Nucleus accumbens (tissue), 56 donors: ENCODE results near the gene IFI35.

ENCODE experiments used
- DNase-seq, 56 donors: peaks; one replicate each; lab custom pipeline; 2025; lab: John Stamatoyannopoulos, UW

The IFI35 gene

DNA sequence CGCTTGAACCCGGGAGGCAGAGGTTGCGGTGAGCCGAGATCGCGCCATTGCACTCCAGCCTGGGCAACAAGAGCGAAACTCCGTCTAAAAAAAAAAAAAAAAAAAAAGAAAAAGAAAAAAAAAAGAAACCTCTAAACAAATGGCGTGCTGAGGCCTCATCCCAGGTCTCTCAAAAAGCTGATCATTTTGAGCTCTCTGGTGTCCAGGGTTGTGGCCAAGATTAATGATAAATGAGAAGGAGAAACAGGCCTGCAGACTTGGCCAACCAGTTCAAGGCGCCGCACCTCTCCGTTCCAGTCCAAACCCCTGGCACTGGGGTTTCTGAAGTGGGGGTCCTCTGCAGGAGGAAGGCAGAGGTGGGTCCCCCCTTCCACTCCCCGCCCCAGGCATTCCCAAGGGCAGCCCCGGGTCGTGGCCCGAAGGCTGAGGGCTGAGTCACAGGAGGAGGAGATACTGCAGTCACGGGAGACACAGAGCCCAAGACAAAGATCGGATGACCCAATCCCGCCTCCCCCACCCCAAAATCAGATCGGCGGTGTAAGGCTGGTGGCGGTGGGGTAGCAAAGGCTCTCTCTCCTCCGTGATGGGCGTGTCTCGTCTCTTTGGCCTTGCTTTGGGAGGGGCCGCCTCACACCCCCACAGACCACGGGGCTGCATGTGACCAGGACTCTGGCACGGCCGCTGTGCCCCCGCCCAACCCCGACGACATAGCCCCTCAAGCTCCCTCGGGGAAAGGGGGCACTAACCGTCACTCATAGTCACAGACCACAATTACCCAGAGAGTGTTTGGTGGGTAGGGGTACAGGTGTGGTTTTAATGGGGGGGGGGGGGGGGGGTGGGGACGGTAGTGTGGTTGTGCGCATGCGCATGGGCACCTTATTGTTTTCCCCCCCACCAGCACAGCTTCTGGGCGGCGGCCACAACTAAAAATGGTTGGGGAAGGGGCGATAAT is 14.5 kb downstream of the IFI35 start:
- DNase-seq = peak in 41 of 56 donors; percentile 13 to 78 (median 56)

DNA sequence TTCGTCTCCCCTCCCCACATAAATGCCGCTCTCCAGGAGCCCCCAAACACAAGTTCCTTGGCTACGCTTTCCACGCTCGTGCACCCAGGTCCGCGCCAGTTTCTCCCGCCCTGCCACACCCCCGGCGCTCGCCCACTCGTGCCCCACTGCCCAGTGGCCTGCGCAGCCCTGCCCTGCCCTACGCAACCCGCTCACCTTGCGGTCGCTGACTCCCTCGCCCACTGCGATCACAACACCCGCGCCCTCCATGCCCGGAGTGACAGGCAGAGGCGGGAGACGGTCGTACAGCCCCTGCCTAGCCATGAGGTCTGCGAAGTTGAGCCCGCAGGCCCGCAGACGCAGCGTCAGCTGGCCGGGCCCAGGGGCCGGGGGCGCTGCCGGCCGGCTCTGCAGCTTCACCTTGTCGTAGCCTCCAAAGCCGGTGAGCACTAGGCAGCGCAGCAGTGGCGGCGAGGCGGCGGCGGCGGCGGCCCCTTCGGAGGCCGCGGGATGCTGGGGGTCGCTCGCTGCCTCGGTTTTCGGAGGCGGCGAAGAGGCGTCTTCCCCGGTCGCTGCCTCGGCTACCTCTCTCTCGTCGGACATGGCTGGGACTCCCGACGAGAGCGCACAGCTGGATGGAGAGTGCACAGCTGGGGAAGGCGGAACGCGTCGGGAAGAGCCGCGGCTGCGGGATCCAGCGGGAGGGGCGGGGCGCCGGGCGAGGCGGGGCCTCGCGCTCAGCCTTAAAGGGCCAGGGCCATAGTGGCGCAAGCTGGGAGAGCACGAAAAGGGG is 15.3 kb downstream of the IFI35 start, which contains the start of gene VAT1:
Gene VAT1, minus strand, starts transcription at position 645 of the 772 bp plus-strand sequence. Its CDS starts 63 bp downstream, at position 582.
- DNase-seq = peak in 50 of 56 donors; percentile 28 to 83 (median 62)

DNA sequence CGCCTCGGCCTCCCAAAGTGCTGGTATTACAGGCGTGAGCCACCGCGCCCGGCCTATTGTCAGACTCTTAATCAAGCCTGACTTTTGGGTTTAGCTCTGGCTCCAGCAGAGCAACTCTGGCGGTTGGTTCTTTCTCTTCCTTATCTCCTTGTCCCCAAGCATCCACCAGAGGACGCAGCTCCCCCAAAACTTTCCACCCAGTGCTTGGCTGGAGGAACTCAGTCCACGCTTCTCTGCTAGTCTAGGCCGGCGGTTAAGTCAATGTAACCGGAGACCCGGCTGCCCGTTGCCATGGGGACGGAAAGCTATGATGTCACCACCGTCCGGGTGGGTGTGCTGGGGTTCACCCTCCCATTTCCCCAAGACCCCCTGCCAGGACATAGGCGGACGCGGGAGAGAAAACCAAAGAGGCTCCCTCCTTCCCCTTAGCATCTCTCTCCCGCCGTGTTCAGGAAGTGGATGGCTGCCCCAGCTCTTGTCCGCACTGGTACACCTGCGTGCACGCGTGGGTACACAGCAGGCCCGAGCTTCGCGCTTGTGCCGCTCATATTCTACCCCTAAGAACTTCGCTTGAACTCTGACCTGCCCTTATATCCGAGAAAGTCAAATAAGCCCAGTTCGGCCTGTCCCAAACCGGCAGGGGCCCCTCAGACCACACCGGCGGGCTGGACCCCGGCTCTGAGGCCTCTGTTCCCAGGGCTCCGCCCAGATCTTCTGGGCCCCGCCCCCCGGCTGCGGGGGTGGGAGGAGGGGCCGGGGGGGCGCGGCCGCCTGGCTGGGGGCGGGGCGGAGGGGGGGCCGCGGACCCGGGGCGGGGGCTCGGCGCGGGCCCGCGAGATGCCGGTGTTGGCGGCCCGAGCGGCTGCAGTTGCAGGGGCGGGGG is 18.1 kb downstream of the IFI35 start, which contains the start of gene RND2:
Gene RND2, plus strand, starts transcription at position 825 of the 883 bp plus-strand sequence. CDS start 117 bp downstream, outside the sequence.
- peak in 55 of 56 donors; percentile 38 to 94 (median 80) for DNase-seq

DNA sequence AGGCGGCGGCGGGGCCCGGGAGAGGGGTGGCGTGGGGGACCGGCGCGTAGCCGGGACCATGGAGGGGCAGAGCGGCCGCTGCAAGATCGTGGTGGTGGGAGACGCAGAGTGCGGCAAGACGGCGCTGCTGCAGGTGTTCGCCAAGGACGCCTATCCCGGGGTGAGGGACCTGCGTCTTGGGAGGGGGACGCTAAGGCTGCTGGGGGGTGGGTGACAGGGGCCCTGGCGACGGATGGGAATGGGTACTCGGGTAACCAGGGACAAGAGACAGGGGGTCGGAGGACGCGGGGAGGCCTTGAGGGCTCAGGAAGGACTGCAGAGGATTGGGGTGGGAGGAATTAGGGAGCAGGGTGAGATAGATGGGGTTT is 18.7 kb downstream of the IFI35 start:
- peak in 3 of 56 donors; percentile 23 to 50 (median 43) for DNase-seq

DNA sequence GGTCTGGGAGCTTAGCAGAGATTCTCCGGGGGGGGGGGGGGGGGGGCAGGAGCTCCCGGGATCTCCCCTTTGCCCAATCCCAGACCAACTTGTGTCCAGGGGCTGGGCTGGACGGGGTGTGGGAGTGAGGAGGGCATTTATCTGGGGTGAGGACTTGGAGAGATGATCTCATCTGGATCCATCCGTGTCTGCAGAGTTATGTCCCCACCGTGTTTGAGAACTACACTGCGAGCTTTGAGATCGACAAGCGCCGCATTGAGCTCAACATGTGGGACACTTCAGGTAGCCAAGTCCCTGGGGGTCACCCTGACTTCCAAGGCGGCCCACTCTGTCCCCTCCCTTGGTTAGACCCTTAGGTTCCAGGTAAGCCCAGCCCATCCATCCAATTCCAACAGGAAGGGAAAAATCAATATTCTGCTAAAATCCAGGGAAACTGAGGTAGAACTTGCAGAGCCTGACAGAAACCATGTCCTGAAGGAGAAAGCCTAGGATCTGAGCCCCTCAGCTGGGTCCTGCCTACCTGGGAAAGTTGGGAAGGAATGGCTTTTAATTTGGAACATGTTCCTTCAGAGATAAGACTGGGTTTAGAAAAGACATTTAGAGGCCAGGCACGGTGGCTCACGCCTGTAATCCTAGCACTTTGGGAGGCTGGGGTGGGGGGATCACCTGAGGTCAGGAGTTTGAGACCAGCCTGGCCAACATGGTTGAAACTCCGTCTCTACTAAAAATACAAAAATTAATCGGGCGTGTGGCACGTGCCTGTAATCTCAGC is 19.4 kb downstream of the IFI35 start:
- peak in 1 of 56 donors; percentile 10 for DNase-seq

DNA sequence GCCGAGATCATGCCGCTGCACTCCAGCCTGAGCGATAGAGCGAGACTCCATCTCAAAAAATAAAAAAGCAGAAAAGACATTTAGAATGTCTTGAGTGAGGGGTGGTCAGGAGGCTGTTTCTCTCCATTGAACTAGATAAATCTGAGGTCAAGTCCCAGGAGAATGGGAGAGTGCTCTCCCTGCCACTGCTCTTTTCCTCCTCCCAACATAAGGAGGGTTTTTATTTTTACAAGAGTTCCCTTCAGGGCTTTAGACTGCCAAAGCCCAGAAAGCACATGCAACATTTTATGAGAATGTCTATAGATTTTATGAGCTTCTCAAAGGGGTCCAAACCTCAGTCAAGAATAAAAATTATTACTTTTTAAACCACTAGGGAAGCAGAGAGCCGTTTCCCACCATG is 20.0 kb downstream of the IFI35 start:
- DNase-seq = no peak

DNA sequence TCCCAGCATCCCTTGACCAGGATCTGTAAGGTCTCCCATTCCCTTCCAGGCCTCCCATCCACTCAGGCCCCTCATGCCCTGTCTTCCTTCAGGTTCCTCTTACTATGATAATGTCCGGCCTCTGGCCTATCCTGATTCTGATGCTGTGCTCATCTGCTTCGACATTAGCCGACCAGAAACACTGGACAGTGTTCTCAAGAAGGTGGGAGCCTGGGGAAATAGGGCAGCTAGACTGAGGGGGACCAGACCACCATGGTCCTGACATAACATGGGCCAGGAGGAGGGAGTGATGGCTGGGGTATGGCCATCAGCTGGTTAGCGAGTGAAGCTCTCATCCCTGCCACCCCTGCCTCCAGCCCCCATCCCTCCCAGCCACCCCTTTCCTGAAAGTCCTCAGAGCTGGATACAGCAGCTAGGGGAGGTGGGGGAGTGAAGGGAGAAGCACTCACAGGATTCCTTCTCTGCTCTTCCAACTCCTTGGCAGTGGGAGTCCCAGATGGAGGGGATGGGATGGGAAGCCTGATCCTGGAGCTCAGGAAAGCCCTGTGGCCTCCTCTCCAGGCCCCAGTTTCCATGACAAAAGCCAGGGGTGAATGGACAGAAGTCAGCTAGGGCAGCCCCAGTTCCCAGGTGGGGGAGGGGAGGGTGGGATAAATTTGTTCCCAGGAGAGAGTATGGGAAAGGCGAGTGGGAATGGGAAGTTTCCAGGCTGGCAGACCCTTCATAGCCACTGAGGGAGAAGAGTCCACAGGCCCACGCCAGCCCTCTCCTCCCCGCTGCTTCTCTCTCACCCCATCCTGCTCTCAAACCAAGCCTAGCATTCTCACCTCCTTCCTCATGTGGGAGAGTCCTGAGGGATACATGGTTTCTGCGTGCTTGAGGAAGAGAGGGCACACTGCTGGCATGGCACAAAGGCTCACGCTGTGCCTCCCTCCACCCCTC is 20.8 kb downstream of the IFI35 start:
- no peak for DNase-seq

DNA sequence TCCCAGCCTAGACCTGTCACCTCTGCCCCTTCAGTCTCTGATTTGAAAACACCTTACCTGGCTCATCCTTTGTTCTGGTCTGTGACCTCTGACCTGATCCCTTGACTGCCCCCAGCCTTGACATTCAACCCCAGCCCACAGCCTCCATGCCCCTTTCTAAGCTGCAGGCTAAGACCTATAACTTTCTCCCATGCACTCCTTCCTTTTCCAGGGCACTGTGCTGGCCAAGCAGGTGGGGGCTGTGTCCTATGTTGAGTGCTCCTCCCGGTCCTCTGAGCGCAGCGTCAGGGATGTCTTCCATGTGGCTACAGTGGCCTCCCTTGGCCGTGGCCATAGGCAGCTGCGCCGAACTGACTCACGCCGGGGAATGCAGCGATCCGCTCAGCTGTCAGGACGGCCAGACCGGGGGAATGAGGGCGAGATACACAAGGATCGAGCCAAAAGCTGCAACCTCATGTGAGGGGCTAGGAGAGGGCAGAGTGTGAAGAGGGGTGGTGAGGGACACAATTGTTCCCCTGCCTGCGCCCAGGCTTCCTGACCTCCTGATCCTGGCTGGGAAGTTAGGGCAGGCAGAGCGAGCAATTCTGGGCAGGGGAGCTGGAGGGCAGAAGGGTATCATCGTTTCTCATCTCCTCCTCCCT is 21.8 kb downstream of the IFI35 start:
- DNase-seq = no peak

DNA sequence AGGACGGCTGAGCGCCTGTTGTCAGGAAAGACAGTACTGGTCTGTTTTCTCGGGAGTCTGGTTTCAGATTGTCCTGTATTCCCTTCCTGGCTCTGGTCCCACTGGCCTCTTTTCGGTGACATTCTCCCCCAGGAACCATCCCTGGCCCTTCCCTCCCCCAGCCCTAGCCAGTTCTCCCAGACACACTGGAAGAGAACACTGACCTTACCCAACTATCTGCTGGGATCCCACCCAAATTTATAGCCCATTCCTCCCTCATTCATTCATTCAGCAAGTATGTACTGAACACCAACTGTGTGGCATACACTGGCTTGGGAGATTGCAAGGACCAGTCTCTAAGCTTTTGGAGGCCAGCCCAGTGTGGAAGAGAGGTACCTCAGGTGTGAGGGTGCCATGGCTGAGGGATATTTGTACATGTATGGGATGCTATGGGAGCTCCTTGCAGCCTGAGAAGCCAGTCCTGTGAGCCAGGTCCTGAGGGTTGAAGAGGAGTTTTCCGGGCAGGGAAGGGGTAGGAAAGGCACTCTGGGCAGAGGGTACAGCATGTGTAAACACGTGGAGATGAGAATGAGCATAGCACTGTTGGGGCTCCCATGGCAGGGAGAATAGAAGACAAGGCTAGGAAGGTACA is 23.7 kb downstream of the IFI35 start:
- peak in 17 of 56 donors; percentile 6 to 44 (median 22) for DNase-seq

DNA sequence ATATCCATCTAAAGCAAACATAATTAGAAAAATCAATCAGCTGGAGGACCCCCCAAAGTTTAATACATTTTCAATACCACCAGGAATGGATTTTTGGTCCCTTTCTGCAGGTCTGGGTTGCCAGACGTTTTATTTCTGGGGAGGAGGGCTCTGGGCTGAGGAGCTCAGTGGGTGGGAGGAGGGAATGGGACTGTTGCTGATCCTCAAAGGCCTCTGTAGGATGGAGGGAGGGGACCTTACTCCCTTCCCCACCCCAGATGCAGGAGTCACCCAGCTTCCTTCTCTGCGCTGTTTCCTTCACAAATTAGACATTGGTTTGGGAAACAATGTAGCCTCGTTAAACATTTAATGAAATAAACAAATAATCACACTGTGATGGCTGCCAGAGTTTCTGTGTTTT is 25.1 kb downstream of the IFI35 start:
- no peak for DNase-seq

DNA sequence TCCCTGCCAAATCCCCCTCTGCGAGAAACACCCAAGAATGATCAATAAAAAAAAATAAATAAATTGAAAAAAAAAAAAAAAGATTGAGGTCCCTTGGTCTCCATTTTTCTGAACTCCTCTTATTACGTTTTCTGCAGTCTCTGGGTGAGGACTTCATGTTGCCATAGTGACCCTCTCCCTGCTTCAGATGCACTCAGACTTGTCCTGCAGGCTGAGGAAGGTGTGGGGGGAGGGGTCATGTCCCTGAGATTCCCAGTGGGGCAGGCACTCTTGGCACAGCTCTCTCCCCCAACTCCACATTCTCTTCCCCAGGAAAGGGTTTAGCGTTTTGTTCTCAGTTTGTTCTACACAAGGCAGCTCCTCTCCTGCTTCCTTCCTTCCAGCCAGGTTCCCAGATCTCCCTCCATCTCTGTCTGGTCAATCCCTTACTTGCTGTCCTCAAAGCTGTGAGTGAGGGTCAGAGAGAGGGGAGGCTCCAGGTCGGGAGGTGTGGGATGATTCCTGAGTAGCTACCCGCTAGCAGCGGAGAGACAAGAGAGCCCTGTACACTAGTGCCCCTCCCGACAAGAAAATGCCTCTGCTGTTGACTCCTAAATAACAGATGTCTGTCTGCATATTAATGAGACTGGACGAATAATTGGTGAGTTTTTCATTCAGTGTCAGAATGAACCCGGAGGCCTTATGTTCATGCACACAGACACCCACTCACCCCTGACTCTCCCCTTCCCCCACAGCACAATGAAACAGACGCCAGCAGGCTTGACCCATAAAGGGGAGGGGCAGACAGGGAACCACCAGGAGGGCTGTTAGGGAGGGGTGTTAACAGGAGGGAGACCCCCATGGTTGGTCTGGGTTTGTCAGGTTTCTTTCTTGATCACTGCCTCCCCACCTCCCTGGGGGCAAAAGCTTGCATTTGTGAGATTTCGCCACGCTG is 27.6 kb downstream of the IFI35 start:
- peak in 18 of 56 donors; percentile 5 to 47 (median 20) for DNase-seq

DNA sequence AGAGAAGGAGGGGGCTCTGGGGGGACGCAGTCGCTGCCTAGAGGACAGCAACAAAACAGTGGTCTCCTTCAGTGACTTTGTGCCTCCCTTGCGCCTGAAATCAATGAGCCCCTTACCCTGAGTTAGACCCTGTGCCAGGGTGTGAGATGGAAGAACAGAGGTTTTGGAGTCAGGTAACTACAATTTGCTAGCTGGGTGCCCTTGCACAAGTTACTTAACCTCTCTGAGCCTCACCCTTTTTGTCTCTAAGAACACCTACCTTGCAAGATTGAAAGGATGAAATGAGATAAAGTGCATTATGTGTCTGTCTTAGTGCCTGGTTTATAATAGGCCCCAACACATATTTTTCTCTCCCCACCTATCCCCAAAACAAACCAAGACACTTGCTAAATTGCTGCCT is 28.3 kb downstream of the IFI35 start:
- no peak for DNase-seq

DNA sequence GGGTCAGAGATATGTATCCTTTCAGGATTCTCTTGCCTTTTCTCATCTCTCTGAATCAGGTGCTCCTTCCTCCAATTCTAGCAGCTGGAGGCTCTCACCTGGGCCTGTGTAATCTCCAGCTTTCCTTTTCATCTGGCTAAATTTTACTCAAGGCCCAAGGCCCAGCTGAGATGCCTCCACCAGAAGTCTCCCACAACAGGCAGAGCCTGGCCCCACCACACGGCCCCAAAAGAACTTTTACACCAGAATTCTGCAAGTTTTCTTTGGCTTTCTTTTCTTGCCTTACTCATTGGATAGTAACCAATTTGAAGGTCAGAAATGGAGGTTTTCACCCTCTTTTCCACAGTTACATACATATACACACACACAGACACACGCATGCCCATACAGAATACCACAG is 33.1 kb downstream of the IFI35 start:
- DNase-seq = no peak

DNA sequence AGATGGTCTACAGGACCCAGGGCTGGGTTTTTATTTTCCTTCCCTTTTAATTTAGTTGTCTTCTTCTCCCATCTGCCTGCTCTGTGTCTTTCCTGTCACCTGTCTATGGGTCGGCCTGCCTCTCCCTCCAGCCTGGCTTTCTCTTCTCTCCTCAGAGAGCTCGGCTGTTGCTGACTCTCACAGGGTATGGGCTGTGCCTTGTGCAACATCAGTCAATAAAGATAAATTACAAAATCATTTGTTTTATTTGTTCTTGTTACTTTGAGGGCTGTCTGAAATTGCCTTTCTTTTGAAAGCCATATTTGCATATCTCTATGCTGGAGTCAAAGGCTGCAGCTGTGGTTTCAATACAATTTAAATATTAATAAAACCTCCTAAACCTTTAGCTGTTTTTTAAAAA is 34.1 kb downstream of the IFI35 start:
- no peak for DNase-seq

DNA sequence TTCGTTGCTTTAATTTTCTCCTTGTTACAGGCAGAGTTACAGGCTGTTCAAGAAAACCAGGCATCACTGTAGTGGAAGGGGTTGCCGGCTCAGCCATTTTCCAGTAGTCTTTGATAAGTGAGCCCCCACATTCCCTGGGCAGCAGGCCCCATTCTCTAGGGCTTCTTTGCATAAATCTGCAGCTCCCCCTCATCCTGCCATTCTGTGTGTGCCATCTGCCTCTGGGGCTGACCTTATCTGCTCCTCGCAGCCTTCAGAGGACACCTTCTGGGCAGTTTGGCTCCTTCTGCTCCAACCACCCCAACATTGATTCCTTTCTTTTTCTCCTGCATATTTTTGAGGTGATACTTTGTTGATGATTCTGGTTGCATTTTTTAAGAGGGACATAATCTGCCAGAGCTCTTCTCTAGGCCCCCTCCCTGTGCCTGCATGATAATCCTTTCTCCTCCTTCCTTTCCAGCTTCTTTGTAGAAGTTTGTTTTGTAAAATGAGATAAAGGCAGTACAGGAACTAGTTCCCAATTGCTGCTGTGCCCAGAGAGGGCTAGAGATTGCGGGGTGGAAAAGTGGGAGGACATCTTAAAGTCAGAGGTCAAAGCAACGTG is 35.5 kb downstream of the IFI35 start:
- DNase-seq = no peak

DNA sequence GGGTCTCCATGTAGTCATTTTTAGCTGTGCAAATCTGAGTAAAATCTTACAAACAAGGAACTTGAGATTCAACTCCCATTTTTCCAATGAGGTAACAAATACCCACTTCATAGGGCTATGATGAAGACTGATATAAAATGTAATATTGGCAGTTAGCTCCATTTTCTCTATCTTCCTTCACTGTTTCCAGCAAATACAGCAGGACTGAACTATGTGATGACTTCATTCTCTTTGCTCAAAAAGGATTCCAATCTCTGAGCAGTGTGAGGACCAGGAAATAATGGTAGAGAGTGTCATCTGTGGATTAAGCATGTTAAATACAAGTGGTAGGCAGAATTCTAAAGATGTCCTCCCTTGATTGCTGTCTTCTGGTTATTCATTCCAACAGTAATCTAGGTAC is 36.7 kb downstream of the IFI35 start:
- no peak for DNase-seq
